ENCODE results near the gene ATXN1.

GRCh38 chr6:16540804-16541752 lies 220.2 kb downstream of the ATXN1 start:
- TF ChIP-seq, protein P1, sequence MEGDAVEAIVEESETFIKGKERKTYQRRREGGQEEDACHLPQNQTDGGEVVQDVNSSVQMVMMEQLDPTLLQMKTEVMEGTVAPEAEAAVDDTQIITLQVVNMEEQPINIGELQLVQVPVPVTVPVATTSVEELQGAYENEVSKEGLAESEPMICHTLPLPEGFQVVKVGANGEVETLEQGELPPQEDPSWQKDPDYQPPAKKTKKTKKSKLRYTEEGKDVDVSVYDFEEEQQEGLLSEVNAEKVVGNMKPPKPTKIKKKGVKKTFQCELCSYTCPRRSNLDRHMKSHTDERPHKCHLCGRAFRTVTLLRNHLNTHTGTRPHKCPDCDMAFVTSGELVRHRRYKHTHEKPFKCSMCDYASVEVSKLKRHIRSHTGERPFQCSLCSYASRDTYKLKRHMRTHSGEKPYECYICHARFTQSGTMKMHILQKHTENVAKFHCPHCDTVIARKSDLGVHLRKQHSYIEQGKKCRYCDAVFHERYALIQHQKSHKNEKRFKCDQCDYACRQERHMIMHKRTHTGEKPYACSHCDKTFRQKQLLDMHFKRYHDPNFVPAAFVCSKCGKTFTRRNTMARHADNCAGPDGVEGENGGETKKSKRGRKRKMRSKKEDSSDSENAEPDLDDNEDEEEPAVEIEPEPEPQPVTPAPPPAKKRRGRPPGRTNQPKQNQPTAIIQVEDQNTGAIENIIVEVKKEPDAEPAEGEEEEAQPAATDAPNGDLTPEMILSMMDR (IDR thresholded peaks at IDR 0.05), result peak in 1 of 4 experiments; percentile 27
- TF ChIP-seq POLR2A (IDR thresholded peaks at IDR 0.05), result no peak

Measured in gastroesophageal sphincter (tissue), 3 donors.